Stomach (tissue), 9 donors: Measurements from ENCODE around the gene RTKN2. TPM values are rescaled to one million over a fixed set of nuclear protein-coding genes. Genes with fewer than 3 reads are reported as not detected.

Experiments
- DNase-seq, 2 donors: peaks; one replicate each; pipeline versions ENCODE4 v3.0.0 to v3.0.0-alpha.2; 2013 to 2019
- H3K27ac ChIP-seq, 5 donors: fragments of 200-600 bp in 4 of 5; sonication (generic) in 4 of 5; one replicate each; pipeline ENCODE4 v1.5.1; 2013 to 2019; ENCODE audit warnings: mild to moderate bottlenecking in 1 of 5, moderate library complexity in 1 of 5
- H3K27me3 ChIP-seq, 3 donors: fragments of 200-600 bp; sonication (generic); one replicate each; pipeline ENCODE4 v1.5.1; 2017 to 2019; ENCODE audit warnings: mixed run types in 1 of 3
- H3K36me3 ChIP-seq, 4 donors: fragments of 200-600 bp; sonication (generic); 1 replicate in 3 of 4; 2 replicates in 1 of 4; pipeline ENCODE4 v1.5.1; 2016 to 2019
- H3K4me1 ChIP-seq, 4 donors: fragments of 200-600 bp; sonication (generic); one replicate each; pipeline ENCODE4 v1.5.1; 2016 to 2019
- H3K4me3 ChIP-seq, 4 donors: fragments of 200-600 bp; sonication (generic) in 3 of 4; one replicate each; pipeline ENCODE4 v1.5.1; 2016 to 2019; ENCODE audit warnings: mild to moderate bottlenecking in 1 of 4
- H3K9me3 ChIP-seq, 4 donors: fragments of 200-600 bp; sonication (generic); one replicate each; pipeline ENCODE4 v1.5.1; 2016 to 2019
- EP300 ChIP-seq: sonication (generic); formaldehyde crosslinking; IDR thresholded peaks from one replicate; pipeline ENCODE4 v1.6.1; 2017; ENCODE audit warnings: antibody characterized with exemption
- POLR2A ChIP-seq, 4 donors: fragments of 450-650 bp; IDR thresholded peaks; one replicate each; pipeline ENCODE4 v1.6.1; 2016; ENCODE audit warnings: antibody characterized with exemption in 4 of 4, control low read depth in 2 of 4, mild to moderate bottlenecking in 1 of 4, moderate library complexity in 1 of 4
- POLR2AphosphoS5 ChIP-seq, 3 donors: sonication (generic); formaldehyde crosslinking; IDR thresholded peaks; one replicate each; pipeline ENCODE4 v1.6.1; 2016; ENCODE audit warnings: antibody characterized with exemption in 3 of 3
- WGBS, 5 donors: extraction: QIAGEN DNeasy Blood & Tissue Kit in 3 of 5; methylation state at CpG; one replicate each; pipeline versions ENCODE4 v1.1.5 to v1.1.7; 2013 to 2018; 5-methylcytosine and 5-hydroxymethylcytosine counted together
- intact Hi-C: fragments of 100-400 bp; cut with DNase I; formaldehyde crosslinking; loops from one replicate; pipeline ENCODE4 v1.15.1; 2023; ENCODE audit warnings: low total_unique reads
- polyA plus RNA-seq, 3 donors: library from polyadenylated mRNA; stranded (reverse); fragments of 200-250 nt; gene quantifications; one replicate each; pipeline ENCODE4 v1.2.3, GENCODE V29; 2013
- total RNA-seq, 5 donors: library from RNA; depleted of rRNA; stranded (reverse); fragments of >200 nt; gene quantifications; one replicate each; pipeline versions ENCODE4 v1.1.0 to v1.2.3, GENCODE V29; 2014 to 2016
- TF ChIP-seq, protein P1 (sequence below), 7 experiments: fragments of 450-650 bp in 4 of 7; fragments of 200-600 bp in 3 of 7; sonication (generic) in 3 of 7; IDR thresholded peaks; one replicate each; pipeline ENCODE4 v1.5.1; 2016 to 2019; ENCODE audit warnings: antibody characterized with exemption in 7 of 7, control low read depth in 2 of 7, mild to moderate bottlenecking in 1 of 7
- donor health status: healthy with polysubstance abuse.
- donor health status: Bipolar disorder and iron deficiency.
- donor health status: healthy.

RTKN2 gene
- total and polyA plus RNA-seq, 8 donors, result 0.15 to 8.4 (median 1.8) TPM; not detected in 2

- 34 to 70% (median 58%) methylated on average over 1 of the region's 1 CpG for whole genome bisulfite sequencing, 5 donors
- TF ChIP-seq EP300 (no peak), POLR2A (IDR thresholded peaks at IDR 0.05) (no peak), POLR2AphosphoS5 (IDR thresholded peaks at IDR 0.05) (no peak)
- TF ChIP-seq, protein P1, sequence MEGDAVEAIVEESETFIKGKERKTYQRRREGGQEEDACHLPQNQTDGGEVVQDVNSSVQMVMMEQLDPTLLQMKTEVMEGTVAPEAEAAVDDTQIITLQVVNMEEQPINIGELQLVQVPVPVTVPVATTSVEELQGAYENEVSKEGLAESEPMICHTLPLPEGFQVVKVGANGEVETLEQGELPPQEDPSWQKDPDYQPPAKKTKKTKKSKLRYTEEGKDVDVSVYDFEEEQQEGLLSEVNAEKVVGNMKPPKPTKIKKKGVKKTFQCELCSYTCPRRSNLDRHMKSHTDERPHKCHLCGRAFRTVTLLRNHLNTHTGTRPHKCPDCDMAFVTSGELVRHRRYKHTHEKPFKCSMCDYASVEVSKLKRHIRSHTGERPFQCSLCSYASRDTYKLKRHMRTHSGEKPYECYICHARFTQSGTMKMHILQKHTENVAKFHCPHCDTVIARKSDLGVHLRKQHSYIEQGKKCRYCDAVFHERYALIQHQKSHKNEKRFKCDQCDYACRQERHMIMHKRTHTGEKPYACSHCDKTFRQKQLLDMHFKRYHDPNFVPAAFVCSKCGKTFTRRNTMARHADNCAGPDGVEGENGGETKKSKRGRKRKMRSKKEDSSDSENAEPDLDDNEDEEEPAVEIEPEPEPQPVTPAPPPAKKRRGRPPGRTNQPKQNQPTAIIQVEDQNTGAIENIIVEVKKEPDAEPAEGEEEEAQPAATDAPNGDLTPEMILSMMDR (IDR thresholded peaks at IDR 0.05), result no peak
These were observed 16.6 kb downstream of the RTKN2 start for GRCh38 chr10:62252051-62252450.

GRCh38 chr10:62250594-62251198 lies 17.9 kb downstream of the RTKN2 start:
- TF ChIP-seq POLR2AphosphoS5 (IDR thresholded peaks at IDR 0.05), result peak in 1 of 3 donors; percentile 8
- TF ChIP-seq, protein P1 (IDR thresholded peaks at IDR 0.05), result no peak
- H3K27me3 ChIP-seq, result no peaks in the 10 kb centered on the region
- intact Hi-C loops, result no loop called here
- H3K36me3 ChIP-seq, result no peaks in the 10 kb centered on the region
- no peaks in the 10 kb centered on the region for H3K9me3 ChIP-seq
- no peak overlapping the region for H3K4me3 ChIP-seq
- no peak for DNase-seq
- H3K27ac ChIP-seq, result no peak overlapping the region
- 87 to 98% (median 96%) methylated on average over 5 of the region's 5 CpGs for WGBS, 5 donors
- no peaks in the 10 kb centered on the region for H3K4me1 ChIP-seq

More at GRCh38 chr10:62252051-62252450, 16.6 kb downstream of the RTKN2 start:
- Histone ChIP-seq H3K9me3 (no peaks in the 10 kb centered on the region), H3K27ac (no peak overlapping the region), H3K4me1 (no peaks in the 10 kb centered on the region), H3K27me3 (no peaks in the 10 kb centered on the region), H3K4me3 (no peak overlapping the region), H3K36me3 (no peaks in the 10 kb centered on the region)
- intact Hi-C loops, result no loop called here
- DNase-seq, result no peak

GRCh38 chr10:62249957-62250356 lies 18.7 kb downstream of the RTKN2 start:
- intact Hi-C loops, result loop anchor here (5.0 to 10.0 kb wide), 2 partner anchors 213 to 345 kb away; partner anchors contain the start of gene ARID5B
- no peaks in the 10 kb centered on the region for H3K9me3 ChIP-seq
- H3K27ac ChIP-seq, result no peak overlapping the region
- no peak overlapping the region for H3K4me3 ChIP-seq
- no peaks in the 10 kb centered on the region for H3K36me3 ChIP-seq
- DNase-seq, result no peak
- no peaks in the 10 kb centered on the region for H3K27me3 ChIP-seq
- TF ChIP-seq POLR2A (IDR thresholded peaks at IDR 0.05), result no peak
- TF ChIP-seq, protein P1 (IDR thresholded peaks at IDR 0.05), result no peak
- H3K4me1 ChIP-seq, result peaks cover 0 to 6% (median 3%) of the 10 kb centered on the region in 4 donors
- 85 to 97% (median 90%) methylated on average over 3 of the region's 3 CpGs for WGBS, 5 donors

GRCh38 chr10:62248465-62248864 lies 20.2 kb downstream of the RTKN2 start:
- DNase-seq, result no peak
- H3K4me1 ChIP-seq, result peaks cover 0 to 21% (median 7%) of the 10 kb centered on the region in 4 donors
- no peak for TF ChIP-seq POLR2AphosphoS5 (IDR thresholded peaks at IDR 0.05)
- TF ChIP-seq POLR2A (IDR thresholded peaks at IDR 0.05), result no peak
- TF ChIP-seq, protein P1 (IDR thresholded peaks at IDR 0.05), result no peak
- no peak for TF ChIP-seq EP300
- H3K4me3 ChIP-seq, result no peak overlapping the region
- no peaks in the 10 kb centered on the region for H3K27me3 ChIP-seq
- WGBS, 5 donors, result 48 to 71% (median 65%) methylated on average over 1 of the region's 1 CpG
- H3K9me3 ChIP-seq, result no peaks in the 10 kb centered on the region
- H3K27ac ChIP-seq, result no peak overlapping the region
- intact Hi-C loops, result loop anchor here (5.0 to 10.0 kb wide), 2 partner anchors 211 to 344 kb away; partner anchors contain the start of gene ARID5B
- H3K36me3 ChIP-seq, result no peaks in the 10 kb centered on the region
